Neuronal stem cell (in vitro differentiated cells): ENCODE measurements around the gene ACVR1B.

Experiments
- DNase-seq: peaks from one replicate; pipeline ENCODE4 v3.0.0-alpha.2; 2013; ENCODE audit warnings: low spot score
- H2AFZ ChIP-seq: one replicate; pipeline ENCODE4 v1.6.1; 2013; ENCODE audit warnings: mild to moderate bottlenecking, low read length, inconsistent platforms
- H2AK5ac ChIP-seq: 2 replicates; pipeline ENCODE4 v1.6.1; 2013; ENCODE audit warnings: low read depth, mild to moderate bottlenecking, inconsistent platforms, low read length, moderate library complexity, mixed read lengths
- H2BK120ac ChIP-seq: 2 replicates; pipeline ENCODE4 v1.6.1; 2013; ENCODE audit warnings: low read depth, mild to moderate bottlenecking, inconsistent platforms, low read length, moderate library complexity, mixed read lengths
- H2BK12ac ChIP-seq: one replicate; pipeline ENCODE4 v1.6.1; 2013; ENCODE audit warnings: low read length, inconsistent platforms
- H2BK15ac ChIP-seq: 2 replicates; pipeline ENCODE4 v1.6.1; 2013; ENCODE audit warnings: mild to moderate bottlenecking, low read length, inconsistent platforms, mixed read lengths
- H2BK5ac ChIP-seq: one replicate; pipeline ENCODE4 v1.6.1; 2013; ENCODE audit warnings: inconsistent platforms, mild to moderate bottlenecking, low read length, moderate library complexity
- H3K14ac ChIP-seq: one replicate; pipeline ENCODE4 v1.6.1; 2013; ENCODE audit warnings: low read length, inconsistent platforms
- H3K18ac ChIP-seq: 2 replicates; pipeline ENCODE4 v1.6.1; 2013; ENCODE audit warnings: low read length, inconsistent platforms
- H3K23ac ChIP-seq: 2 replicates; pipeline ENCODE4 v1.6.1; 2013; ENCODE audit warnings: low read depth, mild to moderate bottlenecking, mixed read lengths, low read length, inconsistent platforms; ENCODE audit not compliant: poor library complexity
- H3K27ac ChIP-seq: replicated peaks from 3 replicates; pipeline ENCODE4 v1.5.1; 2013; ENCODE audit warnings: low read length, inconsistent platforms
- H3K27me3 ChIP-seq, 3 experiments: 2 replicates each; pipeline ENCODE4 v1.6.1; 2013; ENCODE audit warnings: low read length in 3 of 3, mild to moderate bottlenecking in 2 of 3, inconsistent platforms in 1 of 3, low read depth in 1 of 3, mixed read lengths in 1 of 3, moderate library complexity in 1 of 3; ENCODE audit not compliant: control insufficient read depth in 3 of 3, insufficient read depth in 3 of 3
- H3K36me3 ChIP-seq, 2 donors: replicated peaks in 1 of 2; 2 replicates each; pipeline ENCODE4 v1.6.1; 2013; ENCODE audit warnings: low read length in 2 of 2; ENCODE audit not compliant: control insufficient read depth in 2 of 2, insufficient read depth in 2 of 2
- H3K4ac ChIP-seq: 2 replicates; pipeline ENCODE4 v1.6.1; 2013; ENCODE audit warnings: inconsistent platforms, mild to moderate bottlenecking, low read length, moderate library complexity
- H3K4me1 ChIP-seq, 2 donors: 1 replicate in 1 of 2; 2 replicates in 1 of 2; pipeline ENCODE4 v1.6.1; 2013; ENCODE audit warnings: low read length in 2 of 2, low read depth in 1 of 2; ENCODE audit not compliant: control insufficient read depth in 2 of 2, insufficient read depth in 1 of 2
- H3K4me2 ChIP-seq: one replicate; pipeline ENCODE4 v1.6.1; 2013; ENCODE audit warnings: mild to moderate bottlenecking, low read length, inconsistent platforms; ENCODE audit not compliant: insufficient read depth, poor library complexity, severe bottlenecking
- H3K4me3 ChIP-seq, 2 donors: 2 replicates each; pipeline ENCODE4 v1.5.1; 2013; ENCODE audit warnings: low read length in 2 of 2, mild to moderate bottlenecking in 2 of 2, inconsistent platforms in 1 of 2, moderate library complexity in 1 of 2
- H3K79me1 ChIP-seq: one replicate; pipeline ENCODE4 v1.6.1; 2013; ENCODE audit warnings: low read depth, mild to moderate bottlenecking, inconsistent platforms, low read length, moderate library complexity
- H3K9ac ChIP-seq: one replicate; pipeline ENCODE4 v1.6.1; 2013; ENCODE audit warnings: mild to moderate bottlenecking, low read depth, low read length, inconsistent platforms; ENCODE audit not compliant: poor library complexity
- H3K9me3 ChIP-seq, 2 donors: replicated peaks in 1 of 2; 2 replicates each; pipeline versions ENCODE3 to v1.6.1; 2013; ENCODE audit warnings: low read length in 2 of 2, mild to moderate bottlenecking in 2 of 2, inconsistent platforms in 1 of 2, low read depth in 1 of 2, mixed read lengths in 1 of 2, moderate library complexity in 1 of 2; ENCODE audit not compliant: control insufficient read depth in 2 of 2, insufficient read depth in 1 of 2
- H4K8ac ChIP-seq: one replicate; pipeline ENCODE4 v1.6.1; 2013; ENCODE audit warnings: low read depth, mild to moderate bottlenecking, inconsistent platforms, low read length, moderate library complexity
- H4K91ac ChIP-seq: one replicate; pipeline ENCODE4 v1.6.1; 2013; ENCODE audit warnings: low read length, low read depth, mild to moderate bottlenecking, inconsistent platforms; ENCODE audit not compliant: poor library complexity
- WGBS, 2 donors: extraction: QIAGEN DNeasy Blood & Tissue Kit; methylation state at CpG; one replicate each; pipeline ENCODE4 v1.1.7; 2013; ENCODE audit warnings: missing lambda C conversion rate in 2 of 2, mixed read lengths in 1 of 2; ENCODE audit not compliant: insufficient read length in 2 of 2, insufficient replicate concordance in 1 of 2; ENCODE audit errors: extremely low coverage in 2 of 2; 5-methylcytosine and 5-hydroxymethylcytosine counted together

Gene ACVR1B

DNA sequence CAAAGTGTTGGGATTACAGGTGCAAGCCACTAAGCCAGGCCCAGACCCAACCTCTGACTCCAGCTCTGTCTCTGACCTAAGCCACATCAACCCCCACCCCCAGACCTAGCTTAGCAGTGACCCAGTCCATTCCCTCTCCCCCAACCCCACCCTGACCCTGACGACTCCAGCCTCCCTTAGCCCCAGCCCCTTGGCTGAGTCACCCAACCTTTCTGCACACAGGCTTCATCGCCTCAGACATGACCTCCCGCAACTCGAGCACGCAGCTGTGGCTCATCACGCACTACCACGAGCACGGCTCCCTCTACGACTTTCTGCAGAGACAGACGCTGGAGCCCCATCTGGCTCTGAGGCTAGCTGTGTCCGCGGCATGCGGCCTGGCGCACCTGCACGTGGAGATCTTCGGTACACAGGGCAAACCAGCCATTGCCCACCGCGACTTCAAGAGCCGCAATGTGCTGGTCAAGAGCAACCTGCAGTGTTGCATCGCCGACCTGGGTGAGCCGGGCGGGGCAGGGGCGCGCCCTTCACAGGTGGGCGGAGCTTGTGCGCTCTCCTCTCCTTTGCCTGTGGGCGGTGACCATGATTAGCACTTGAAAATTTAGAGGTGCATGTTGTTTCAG lies 36.4 kb upstream of the ACVR1B start:
- no peak overlapping the region for H3K27ac ChIP-seq
- no peak overlapping the region for H2AFZ ChIP-seq
- H3K23ac ChIP-seq = no peak overlapping the region
- no peak for DNase-seq
- H3K4me2 ChIP-seq = no peak overlapping the region
- H4K91ac ChIP-seq = no peak overlapping the region
- no peak overlapping the region for H2BK5ac ChIP-seq
- H3K79me1 ChIP-seq = no peaks in the 10 kb centered on the region
- H3K9ac ChIP-seq = no peak overlapping the region
- H4K8ac ChIP-seq = no peak overlapping the region
- no peak overlapping the region for H3K4ac ChIP-seq
- no peak overlapping the region for H2BK12ac ChIP-seq
- peaks cover 0 to 25% (median 0%) of the 10 kb centered on the region in 3 experiments for H3K27me3 ChIP-seq
- H2BK15ac ChIP-seq = no peak overlapping the region
- peaks cover 0 to 2% of the 10 kb centered on the region in 2 donors for H3K9me3 ChIP-seq
- H3K4me1 ChIP-seq = peaks cover 13 to 26% of the 10 kb centered on the region in 2 donors
- H3K36me3 ChIP-seq = no peaks in the 10 kb centered on the region
- H2AK5ac ChIP-seq = no peak overlapping the region
- no CpG with 5 or more reads among the region's 28 CpGs for WGBS, 2 donors
- no peak overlapping the region for H3K4me3 ChIP-seq
- peak overlapping the region; percentile 8 for H3K18ac ChIP-seq
- H2BK120ac ChIP-seq = no peak overlapping the region
- no peak overlapping the region for H3K14ac ChIP-seq

DNA sequence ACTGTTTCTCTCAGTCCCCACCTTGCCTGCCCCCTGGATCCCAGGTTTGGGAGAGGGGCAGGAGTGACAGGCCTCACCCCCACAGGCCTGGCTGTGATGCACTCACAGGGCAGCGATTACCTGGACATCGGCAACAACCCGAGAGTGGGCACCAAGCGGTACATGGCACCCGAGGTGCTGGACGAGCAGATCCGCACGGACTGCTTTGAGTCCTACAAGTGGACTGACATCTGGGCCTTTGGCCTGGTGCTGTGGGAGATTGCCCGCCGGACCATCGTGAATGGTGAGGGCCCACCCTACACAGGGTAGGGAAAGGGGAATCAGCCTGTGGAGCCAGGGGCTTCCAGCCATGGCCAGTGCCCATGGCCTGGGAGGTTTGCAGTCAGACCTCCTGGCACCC lies 35.5 kb upstream of the ACVR1B start:
- Histone ChIP-seq H3K4ac (no peak overlapping the region), H4K8ac (no peak overlapping the region), H2BK15ac (no peak overlapping the region), H3K9me3 (peaks cover 0 to 2% of the 10 kb centered on the region in 2 donors), H2AK5ac (no peak overlapping the region), H2BK12ac (peak overlapping the region; percentile 2), H2AFZ (no peak overlapping the region), H3K4me3 (no peak overlapping the region), H3K4me2 (no peak overlapping the region), H3K79me1 (no peaks in the 10 kb centered on the region), H2BK5ac (no peak overlapping the region), H3K27ac (no peak overlapping the region), H3K9ac (peak overlapping the region; percentile 50), H3K27me3 (peaks cover 0 to 28% (median 0%) of the 10 kb centered on the region in 3 experiments), H3K18ac (peak overlapping the region; percentile 74), H3K23ac (peak overlapping the region; percentile 8), H2BK120ac (no peak overlapping the region), H3K14ac (peak overlapping the region; percentile 91), H3K36me3 (no peaks in the 10 kb centered on the region), H4K91ac (no peak overlapping the region), H3K4me1 (peaks cover 13 to 20% of the 10 kb centered on the region in 2 donors)
- WGBS, 2 donors = no CpG with 5 or more reads among the region's 11 CpGs
- DNase-seq = no peak

DNA sequence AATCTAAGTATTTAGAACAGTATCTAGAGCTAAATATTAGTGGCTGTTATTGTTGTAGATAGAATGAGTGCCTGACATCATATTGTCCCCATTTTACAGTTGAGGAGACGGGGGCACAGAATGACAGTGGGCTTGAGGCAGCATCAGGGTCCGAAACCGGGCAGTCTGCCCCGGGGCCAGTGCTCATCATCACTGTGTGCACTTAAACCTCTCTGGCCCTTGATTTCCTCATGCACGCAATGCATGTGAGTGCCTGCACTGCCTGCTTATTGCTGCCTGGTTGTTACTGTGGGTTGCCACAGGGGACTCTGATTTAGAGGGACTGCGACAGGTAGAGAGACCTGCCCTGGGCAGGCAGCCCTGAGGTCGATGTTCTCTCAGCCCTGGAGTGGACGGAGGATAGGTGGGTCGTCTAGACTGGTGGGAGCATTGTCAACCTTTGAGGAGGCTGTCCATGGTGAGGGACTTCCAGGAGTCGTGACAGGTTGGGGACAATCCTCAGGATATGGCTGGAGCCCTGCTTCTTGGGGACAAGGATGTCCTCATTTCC lies 34.4 kb upstream of the ACVR1B start:
- no peak overlapping the region for H3K27ac ChIP-seq
- H4K8ac ChIP-seq = peak overlapping the region; percentile 48
- no peak overlapping the region for H4K91ac ChIP-seq
- H3K4me3 ChIP-seq = no peak overlapping the region
- no peak overlapping the region for H2AFZ ChIP-seq
- H3K9ac ChIP-seq = peak overlapping the region; percentile 14
- peak overlapping the region; percentile 4 for H2AK5ac ChIP-seq
- no peak overlapping the region for H2BK15ac ChIP-seq
- H3K23ac ChIP-seq = no peak overlapping the region
- H3K27me3 ChIP-seq = peaks cover 0 to 21% (median 0%) of the 10 kb centered on the region in 3 experiments
- no peaks in the 10 kb centered on the region for H3K79me1 ChIP-seq
- no peak overlapping the region for H2BK120ac ChIP-seq
- WGBS, 2 donors = no CpG with 5 or more reads among the region's 10 CpGs
- peak overlapping the region; percentile 8 for H3K18ac ChIP-seq
- H3K14ac ChIP-seq = no peak overlapping the region
- no peak for DNase-seq
- no peaks in the 10 kb centered on the region for H3K36me3 ChIP-seq
- peaks cover 0 to 2% of the 10 kb centered on the region in 2 donors for H3K9me3 ChIP-seq
- H3K4ac ChIP-seq = no peak overlapping the region
- no peak overlapping the region for H2BK12ac ChIP-seq
- no peak overlapping the region for H2BK5ac ChIP-seq
- H3K4me2 ChIP-seq = no peak overlapping the region
- H3K4me1 ChIP-seq = peaks cover 14 to 15% of the 10 kb centered on the region in 2 donors

DNA sequence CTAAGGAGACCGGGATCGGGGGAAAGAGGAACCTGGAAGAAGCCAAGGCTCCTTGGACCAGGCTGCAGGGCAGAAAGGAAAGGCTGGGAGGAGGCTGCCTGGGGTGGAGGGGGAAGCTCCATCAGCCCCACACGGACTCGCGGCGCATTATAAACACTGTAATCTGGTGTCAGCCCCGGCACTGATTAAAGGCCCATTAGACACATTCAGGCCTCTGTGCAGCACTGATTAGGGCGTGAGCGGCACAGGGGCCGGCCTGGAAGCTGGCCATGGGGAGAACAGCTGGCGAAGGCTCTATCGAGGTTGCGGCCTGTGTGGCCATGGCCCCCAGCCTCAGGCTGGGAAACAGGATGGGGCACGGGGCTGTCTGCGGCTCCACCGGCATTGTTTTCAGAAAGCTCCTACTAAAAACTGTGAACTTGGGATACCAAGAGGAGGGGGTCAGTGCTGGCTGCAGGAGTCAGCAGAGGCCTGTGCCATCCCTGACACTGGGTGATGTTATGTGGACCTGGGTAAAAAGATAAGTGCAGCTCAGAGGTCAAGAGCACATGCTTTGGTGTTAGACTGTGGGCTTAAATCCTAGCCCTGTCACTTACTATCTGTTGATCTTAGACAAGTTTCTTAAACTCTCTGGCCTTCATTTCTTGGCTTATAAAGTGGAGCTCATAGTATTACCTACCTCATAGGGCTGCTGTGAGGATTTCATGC lies 33.6 kb upstream of the ACVR1B start:
- H3K9ac ChIP-seq = no peak overlapping the region
- no peak for DNase-seq
- H4K8ac ChIP-seq = no peak overlapping the region
- no peak overlapping the region for H3K4ac ChIP-seq
- WGBS, 2 donors = no CpG with 5 or more reads among the region's 16 CpGs
- no peak overlapping the region for H3K18ac ChIP-seq
- H2BK15ac ChIP-seq = no peak overlapping the region
- H2BK5ac ChIP-seq = no peak overlapping the region
- no peak overlapping the region for H2AFZ ChIP-seq
- no peak overlapping the region for H4K91ac ChIP-seq
- H3K4me3 ChIP-seq = no peak overlapping the region
- no peak overlapping the region for H3K23ac ChIP-seq
- H3K79me1 ChIP-seq = no peaks in the 10 kb centered on the region
- peaks cover 0 to 29% (median 0%) of the 10 kb centered on the region in 3 experiments for H3K27me3 ChIP-seq
- H3K14ac ChIP-seq = no peak overlapping the region
- H3K4me2 ChIP-seq = no peak overlapping the region
- no peak overlapping the region for H2BK12ac ChIP-seq
- peaks cover 7 to 10% of the 10 kb centered on the region in 2 donors for H3K4me1 ChIP-seq
- peak overlapping the region; percentile 4 for H2AK5ac ChIP-seq
- no peaks in the 10 kb centered on the region for H3K36me3 ChIP-seq
- no peak overlapping the region for H3K27ac ChIP-seq
- H2BK120ac ChIP-seq = no peak overlapping the region
- H3K9me3 ChIP-seq = peaks cover 0 to 2% of the 10 kb centered on the region in 2 donors
